Vagina (tissue), 2 donors: ENCODE measurements around the gene MBTPS1. TPM values are rescaled to one million over a fixed set of nuclear protein-coding genes. Genes with fewer than 3 reads are reported as not detected.

Source experiments
- DNase-seq, 2 donors: peaks; one replicate each; pipeline ENCODE4 v3.0.0-alpha.2; 2017; ENCODE audit errors: extremely low spot score in 2 of 2
- H3K27ac ChIP-seq: fragments of 200-600 bp; sonication (generic); one replicate; pipeline ENCODE4 v1.5.1; 2019
- H3K27me3 ChIP-seq: fragments of 200-600 bp; sonication (generic); one replicate; pipeline ENCODE4 v1.5.1; 2019
- H3K36me3 ChIP-seq, 2 donors: fragments of 200-600 bp; sonication (generic); one replicate each; pipeline ENCODE4 v1.5.1; 2017 to 2019
- H3K4me1 ChIP-seq: fragments of 200-600 bp; sonication (generic); one replicate; pipeline ENCODE4 v1.5.1; 2019
- H3K4me3 ChIP-seq, 2 donors: fragments of 200-600 bp; sonication (generic); 1 replicate in 1 of 2; 2 replicates in 1 of 2; pipeline ENCODE4 v1.5.1; 2016 to 2019
- H3K9me3 ChIP-seq: fragments of 200-600 bp; sonication (generic); one replicate; pipeline ENCODE4 v1.5.1; 2019
- POLR2A ChIP-seq, 2 donors: fragments of 450-650 bp; IDR thresholded peaks; one replicate each; pipeline ENCODE4 v1.6.1; 2017; ENCODE audit warnings: antibody characterized with exemption in 2 of 2, mild to moderate bottlenecking in 2 of 2, moderate library complexity in 2 of 2
- POLR2AphosphoS5 ChIP-seq, 2 donors: sonication (generic); formaldehyde crosslinking; IDR thresholded peaks; one replicate each; pipeline ENCODE4 v1.9.0; 2017; ENCODE audit warnings: antibody characterized with exemption in 2 of 2, mild to moderate bottlenecking in 2 of 2, low read depth in 1 of 2; ENCODE audit not compliant: insufficient read depth in 1 of 2
- intact Hi-C: fragments of 100-400 bp; cut with DNase I; formaldehyde crosslinking; loops from one replicate; pipeline ENCODE4 v1.15.1; 2023
- total RNA-seq: library from RNA; depleted of rRNA; stranded (reverse); fragments of >200 nt; gene quantifications from one replicate; pipeline ENCODE4 v1.2.3, GENCODE V29; 2016
- TF ChIP-seq, protein P1 (sequence below), 3 experiments: fragments of 450-650 bp in 2 of 3; fragments of 200-600 bp in 1 of 3; sonication (generic) in 1 of 3; IDR thresholded peaks; one replicate each; pipeline ENCODE4 v1.5.1; 2017 to 2019; ENCODE audit warnings: antibody characterized with exemption in 3 of 3, mild to moderate bottlenecking in 2 of 3, moderate library complexity in 2 of 3

The MBTPS1 gene
- total RNA-seq, 1 donor from 2014 or later: 71.0 TPM

DNA sequence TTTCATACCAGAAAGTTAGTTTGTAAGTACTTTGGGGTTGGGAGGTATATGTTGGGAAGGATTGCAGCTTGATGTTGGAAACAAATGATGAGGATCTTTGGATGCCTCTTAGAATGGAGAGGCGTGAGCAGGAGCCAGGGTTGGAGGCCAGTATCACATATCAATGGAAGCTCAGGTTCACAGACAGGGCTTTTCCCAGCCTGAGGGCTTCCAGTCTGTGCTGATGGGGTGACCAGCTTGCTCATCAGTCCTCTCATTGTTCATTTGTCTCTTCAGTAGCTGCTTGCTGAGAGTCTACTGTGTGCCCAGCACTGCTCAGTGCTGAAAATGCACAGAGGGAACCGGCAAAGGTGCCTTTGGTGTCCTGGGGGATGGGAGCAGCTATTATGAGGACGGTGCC, 34.2 kb upstream of the MBTPS1 start:
- Histone ChIP-seq H3K27ac (no peak overlapping the region), H3K4me1 (no peaks in the 10 kb centered on the region), H3K9me3 (no peaks in the 10 kb centered on the region), H3K27me3 (no peaks in the 10 kb centered on the region), H3K36me3 (no peaks in the 10 kb centered on the region), H3K4me3 (no peak overlapping the region)
- intact Hi-C loops: no loop called here
- no peak for TF ChIP-seq POLR2A (IDR thresholded peaks at IDR 0.05)
- TF ChIP-seq POLR2AphosphoS5 (IDR thresholded peaks at IDR 0.05; ENCODE audit: insufficient read depth in 1 of 2, low read depth in 1 of 2): no peak
- TF ChIP-seq, protein P1, sequence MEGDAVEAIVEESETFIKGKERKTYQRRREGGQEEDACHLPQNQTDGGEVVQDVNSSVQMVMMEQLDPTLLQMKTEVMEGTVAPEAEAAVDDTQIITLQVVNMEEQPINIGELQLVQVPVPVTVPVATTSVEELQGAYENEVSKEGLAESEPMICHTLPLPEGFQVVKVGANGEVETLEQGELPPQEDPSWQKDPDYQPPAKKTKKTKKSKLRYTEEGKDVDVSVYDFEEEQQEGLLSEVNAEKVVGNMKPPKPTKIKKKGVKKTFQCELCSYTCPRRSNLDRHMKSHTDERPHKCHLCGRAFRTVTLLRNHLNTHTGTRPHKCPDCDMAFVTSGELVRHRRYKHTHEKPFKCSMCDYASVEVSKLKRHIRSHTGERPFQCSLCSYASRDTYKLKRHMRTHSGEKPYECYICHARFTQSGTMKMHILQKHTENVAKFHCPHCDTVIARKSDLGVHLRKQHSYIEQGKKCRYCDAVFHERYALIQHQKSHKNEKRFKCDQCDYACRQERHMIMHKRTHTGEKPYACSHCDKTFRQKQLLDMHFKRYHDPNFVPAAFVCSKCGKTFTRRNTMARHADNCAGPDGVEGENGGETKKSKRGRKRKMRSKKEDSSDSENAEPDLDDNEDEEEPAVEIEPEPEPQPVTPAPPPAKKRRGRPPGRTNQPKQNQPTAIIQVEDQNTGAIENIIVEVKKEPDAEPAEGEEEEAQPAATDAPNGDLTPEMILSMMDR (IDR thresholded peaks at IDR 0.05): no peak
- no peak for DNase-seq

DNA sequence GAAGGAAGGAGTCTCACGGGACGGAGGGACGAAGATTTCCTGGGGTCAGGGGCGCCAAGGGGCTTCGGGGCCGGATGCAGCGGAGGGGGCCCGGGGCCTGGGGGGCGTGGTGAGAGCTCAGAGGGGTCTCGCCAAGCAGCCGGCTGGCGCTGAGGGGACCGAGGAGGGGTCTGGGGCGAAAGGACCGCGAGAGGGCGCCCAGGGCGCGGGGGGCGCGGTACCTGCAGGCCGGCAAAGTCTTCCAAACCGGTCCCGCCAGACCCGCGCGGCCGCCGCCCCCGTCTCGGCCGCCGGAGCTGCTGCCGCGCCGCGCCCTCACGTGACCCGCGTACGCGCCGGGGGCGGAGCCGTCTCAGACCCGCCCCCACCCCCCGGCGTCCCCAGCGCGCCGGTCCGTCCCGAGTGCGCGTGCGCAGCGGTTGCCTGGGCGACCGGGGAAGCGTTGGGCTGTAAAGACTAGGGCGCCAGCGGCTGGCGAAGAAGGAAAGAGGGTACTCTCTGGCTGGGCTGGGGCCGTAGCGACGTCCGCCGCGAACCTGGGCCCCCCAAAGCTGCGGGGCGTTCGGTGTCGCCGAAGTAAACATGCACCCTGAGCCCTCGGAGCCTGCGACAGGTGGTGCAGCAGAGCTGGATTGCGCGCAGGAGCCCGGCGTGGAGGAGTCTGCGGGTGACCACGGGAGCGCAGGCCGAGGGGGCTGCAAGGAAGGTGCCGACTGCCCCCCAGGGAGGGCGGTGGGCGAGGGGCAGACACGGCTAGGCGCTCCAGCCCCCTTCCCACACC, 28.3 kb upstream of the MBTPS1 start, which contains the start of the genes DNAAF1 and HSDL1:
TSS of gene DNAAF1 (plus strand) at position 450 of the 781 bp plus-strand sequence. CDS start at position 583, 133 bp downstream.
TSS of gene HSDL1 (minus strand) at position 319 of the 781 bp plus-strand sequence. CDS start 13,856 bp downstream, outside the sequence.
- Histone ChIP-seq H3K9me3 (no peaks in the 10 kb centered on the region), H3K27ac (peak within 1 kb of the TSS; percentile 89), H3K36me3 (no peaks in the 10 kb centered on the region), H3K4me3 (peak within 1 kb of the TSS; percentile 69 to 100), H3K4me1 (peaks cover 14% of the 10 kb centered on the region), H3K27me3 (no peaks in the 10 kb centered on the region)
- TF ChIP-seq POLR2A (IDR thresholded peaks at IDR 0.05): peak in 1 of 2 donors; percentile 61
- TF ChIP-seq POLR2AphosphoS5 (IDR thresholded peaks at IDR 0.05; ENCODE audit: insufficient read depth in 1 of 2, low read depth in 1 of 2): no peak
- intact Hi-C loops: no loop called here
- DNase-seq: no peak

DNA sequence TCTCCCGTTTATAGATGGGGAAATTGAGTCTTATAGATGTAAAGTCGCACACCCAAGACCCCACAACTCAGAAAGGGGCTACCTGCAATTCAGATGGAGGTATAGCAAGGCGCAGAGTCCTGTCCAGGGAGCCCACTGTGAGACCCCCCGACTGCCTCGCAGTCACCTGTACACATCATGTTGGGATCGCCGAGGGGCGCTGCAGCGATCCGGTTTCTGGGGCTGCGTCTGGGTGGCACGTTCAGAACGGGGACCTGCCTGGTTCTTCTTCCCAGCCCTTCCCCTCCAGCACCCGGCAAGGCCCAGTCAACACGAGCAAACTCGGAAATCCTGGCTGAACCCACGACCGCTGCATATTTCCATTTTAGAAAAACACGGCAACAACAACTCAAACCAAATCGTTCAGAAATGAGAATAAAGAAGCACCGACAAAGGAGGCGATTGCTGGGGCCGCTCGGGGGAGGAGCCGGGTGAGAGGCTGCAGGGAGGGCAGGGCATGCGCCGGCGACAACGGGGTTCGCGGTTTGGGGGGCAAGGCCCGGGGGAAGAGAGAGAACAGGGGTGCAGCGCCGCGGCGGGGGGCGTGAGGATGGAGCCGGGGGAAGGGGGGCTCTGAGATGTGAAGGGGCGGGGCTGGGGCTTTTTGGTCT, 27.6 kb upstream of the MBTPS1 start:
- intact Hi-C loops: no loop called here
- H3K4me1 ChIP-seq: peaks cover 16% of the 10 kb centered on the region
- peak overlapping the region; percentile 69 to 100 for H3K4me3 ChIP-seq
- no peak for TF ChIP-seq POLR2AphosphoS5 (IDR thresholded peaks at IDR 0.05; ENCODE audit: insufficient read depth in 1 of 2, low read depth in 1 of 2)
- no peak for TF ChIP-seq POLR2A (IDR thresholded peaks at IDR 0.05)
- TF ChIP-seq, protein P1 (IDR thresholded peaks at IDR 0.05): no peak
- H3K27me3 ChIP-seq: no peaks in the 10 kb centered on the region
- H3K27ac ChIP-seq: peak overlapping the region; percentile 89
- no peak for DNase-seq
- no peaks in the 10 kb centered on the region for H3K9me3 ChIP-seq
- no peaks in the 10 kb centered on the region for H3K36me3 ChIP-seq

DNA sequence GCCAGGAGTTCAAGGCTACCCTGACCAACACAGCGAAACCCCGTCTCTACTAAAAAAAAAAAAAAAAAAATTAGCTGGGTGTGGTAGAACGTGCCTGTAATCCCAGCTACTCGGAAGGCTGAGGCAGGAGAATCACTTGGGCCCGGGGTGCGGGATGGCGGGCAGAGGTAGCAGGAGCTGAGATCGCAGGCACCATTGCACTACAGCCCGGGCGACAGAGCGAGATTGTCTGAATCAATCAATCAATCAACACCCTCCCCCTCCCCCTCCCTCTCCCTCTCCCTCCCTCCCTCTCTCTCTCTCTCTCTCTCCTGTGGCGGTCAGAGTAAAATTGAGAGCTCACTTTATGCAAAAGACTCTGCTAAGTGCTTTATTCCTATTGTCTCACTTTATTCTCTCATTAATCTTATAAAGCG, 27.1 kb upstream of the MBTPS1 start:
- Histone ChIP-seq H3K4me1 (peaks cover 22% of the 10 kb centered on the region), H3K9me3 (no peaks in the 10 kb centered on the region), H3K4me3 (peak overlapping the region; percentile 69 to 100), H3K36me3 (no peaks in the 10 kb centered on the region), H3K27me3 (no peaks in the 10 kb centered on the region), H3K27ac (peak overlapping the region; percentile 89)
- TF ChIP-seq POLR2AphosphoS5 (IDR thresholded peaks at IDR 0.05; ENCODE audit: insufficient read depth in 1 of 2, low read depth in 1 of 2) (no peak), POLR2A (IDR thresholded peaks at IDR 0.05) (no peak)
- TF ChIP-seq, protein P1 (IDR thresholded peaks at IDR 0.05): no peak
- intact Hi-C loops: no loop called here
- no peak for DNase-seq

DNA sequence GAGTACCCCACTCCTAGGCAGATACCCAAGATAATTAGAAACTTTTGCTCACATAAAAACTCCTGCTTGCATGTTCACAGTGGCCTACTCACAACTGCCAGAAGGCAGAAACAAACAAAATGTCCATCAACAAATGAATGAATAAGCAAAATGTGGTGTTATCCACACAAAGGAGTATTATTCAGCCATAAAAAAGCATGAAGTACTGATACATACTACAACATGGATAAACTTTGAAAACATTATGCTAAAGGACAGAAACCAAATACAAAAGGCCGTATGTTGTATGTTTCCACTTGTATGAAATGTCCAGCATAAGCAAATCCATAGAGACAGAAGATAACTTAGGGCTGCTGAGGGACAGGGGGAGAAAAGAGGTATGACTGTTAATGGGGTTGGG, 26.3 kb upstream of the MBTPS1 start:
- Histone ChIP-seq H3K4me1 (peaks cover 25% of the 10 kb centered on the region), H3K36me3 (no peaks in the 10 kb centered on the region), H3K9me3 (no peaks in the 10 kb centered on the region), H3K27me3 (no peaks in the 10 kb centered on the region), H3K27ac (no peak overlapping the region), H3K4me3 (no peak overlapping the region)
- TF ChIP-seq POLR2A (IDR thresholded peaks at IDR 0.05) (no peak), POLR2AphosphoS5 (IDR thresholded peaks at IDR 0.05; ENCODE audit: insufficient read depth in 1 of 2, low read depth in 1 of 2) (no peak)
- TF ChIP-seq, protein P1 (IDR thresholded peaks at IDR 0.05): no peak
- DNase-seq: no peak
- intact Hi-C loops: no loop called here
